ENCODE data around the gene PRAMEF12.
"Not testable (repeated sequence)": the region's sequence is repeated elsewhere in the genome, so short reads cannot be mapped to it uniquely, and the experiment has no call there.

PRAMEF12 gene

DNA sequence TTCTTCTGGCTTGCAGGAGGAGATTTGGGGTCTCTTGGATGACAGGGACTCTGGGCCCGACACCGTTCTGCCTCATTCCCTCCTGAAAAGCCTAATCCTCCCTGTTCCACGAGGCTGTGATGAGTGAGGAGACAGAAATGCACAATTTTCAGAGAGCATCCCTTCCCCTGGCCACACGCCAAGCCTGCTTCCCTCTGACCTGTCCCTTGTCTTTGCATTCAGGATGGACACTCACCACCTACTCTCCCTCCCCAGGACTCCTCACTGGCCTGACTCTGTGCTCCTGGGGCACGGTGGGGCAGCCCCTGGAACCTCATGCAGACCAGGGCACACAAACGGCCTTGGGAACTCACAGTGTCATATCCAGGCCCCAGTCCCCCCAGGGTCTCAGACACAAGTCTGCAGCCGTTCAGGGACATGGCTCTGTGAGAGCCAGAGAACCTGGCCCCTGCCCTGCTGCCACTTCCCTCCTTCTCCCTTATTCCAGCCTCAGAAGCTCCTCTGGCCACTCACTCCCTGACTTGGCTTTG lies 3.5 kb upstream of the PRAMEF12 start:
- in situ Hi-C loops (cut with MboI; ENCODE audit: low sequenced_read_pairs), result no loop called here

DNA sequence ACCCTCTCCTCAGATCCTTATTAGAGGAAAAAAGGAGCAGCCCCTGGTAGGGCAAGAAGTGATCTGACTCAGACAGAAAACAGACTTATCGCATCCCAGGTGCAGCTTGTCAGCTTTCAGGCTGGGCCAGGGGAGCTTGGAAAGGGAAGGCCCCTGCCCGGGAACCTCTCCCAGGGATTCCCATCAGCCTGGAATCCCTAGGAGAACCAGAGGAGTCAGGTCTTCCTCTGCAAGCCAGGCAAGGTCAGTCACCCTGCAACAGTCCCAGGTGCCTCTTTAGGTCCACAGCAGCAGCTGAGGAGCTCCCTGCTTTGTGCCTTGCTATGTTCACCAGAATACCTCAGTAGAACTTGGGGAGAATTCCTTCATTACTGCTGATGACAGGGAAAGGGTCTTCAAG lies 2.9 kb upstream of the PRAMEF12 start:
- in situ Hi-C loops (cut with MboI; ENCODE audit: low sequenced_read_pairs), result no loop called here

DNA sequence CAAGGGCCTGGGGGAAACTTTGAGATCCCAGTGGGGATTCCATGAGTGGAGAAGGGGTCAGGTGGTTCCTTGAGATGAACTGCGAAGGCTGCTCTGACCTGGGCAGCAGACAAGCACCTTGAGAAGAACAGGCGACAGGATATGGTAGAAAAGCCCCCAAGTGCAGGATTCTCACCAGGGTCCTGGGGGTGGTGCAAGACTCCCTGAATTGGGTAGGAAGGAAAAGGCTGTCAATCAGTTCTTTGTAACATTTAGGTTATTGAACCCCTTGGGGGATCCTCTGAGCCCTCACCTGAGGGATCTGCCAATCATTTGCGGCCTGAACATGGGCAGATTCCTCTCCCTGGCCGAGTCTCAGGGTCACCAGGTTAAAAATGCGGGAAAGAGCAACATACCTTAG lies 2.4 kb upstream of the PRAMEF12 start:
- in situ Hi-C loops (cut with MboI; ENCODE audit: low sequenced_read_pairs), result no loop called here

DNA sequence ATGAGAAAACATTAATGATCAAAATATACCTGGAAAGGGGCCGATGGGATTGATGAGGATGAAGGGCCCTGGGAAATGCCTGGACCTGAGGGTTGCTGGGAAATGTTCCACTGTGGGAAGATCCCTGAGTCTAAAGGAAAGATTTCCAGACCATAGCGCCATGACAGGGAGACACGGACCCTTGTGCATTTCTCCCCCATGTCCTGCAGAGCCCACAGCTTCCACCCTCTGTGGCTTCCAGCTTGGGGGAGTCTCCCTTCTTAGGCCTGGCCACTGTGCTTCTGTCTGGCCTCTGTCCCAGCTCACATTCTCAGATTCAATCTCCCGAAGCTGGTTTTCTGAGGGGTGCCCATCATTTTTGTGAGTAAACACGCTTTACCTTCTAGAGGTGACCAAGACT lies 1.0 kb upstream of the PRAMEF12 start:
- in situ Hi-C loops (cut with MboI; ENCODE audit: low sequenced_read_pairs), result no loop called here

DNA sequence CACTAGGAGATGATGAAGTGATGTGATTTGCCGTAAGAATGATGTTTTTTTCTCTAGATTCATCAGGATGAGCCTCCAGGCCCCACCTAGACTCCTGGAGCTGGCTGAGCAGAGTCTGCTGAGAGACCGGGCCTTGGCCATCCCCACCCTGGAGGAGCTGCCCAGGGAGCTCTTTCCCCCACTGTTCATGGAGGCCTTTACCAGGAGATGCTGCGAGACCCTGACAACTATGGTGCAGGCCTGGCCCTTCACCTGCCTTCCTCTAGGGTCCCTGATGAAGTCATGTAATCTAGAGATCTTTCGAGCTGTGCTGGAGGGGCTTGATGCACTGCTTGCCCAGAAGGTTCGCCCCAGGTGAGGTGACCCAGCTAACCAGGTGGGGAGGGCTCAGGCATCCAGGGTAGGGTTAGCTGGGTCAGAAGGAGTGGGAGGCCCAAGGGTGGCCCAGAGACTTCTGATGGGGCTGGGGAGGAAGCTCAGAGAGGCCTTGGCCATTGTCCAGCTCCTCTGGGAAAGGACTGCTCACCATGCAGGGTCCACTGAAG lies 1.3 kb downstream of the PRAMEF12 start:
- in situ Hi-C loops (cut with MboI; ENCODE audit: low sequenced_read_pairs), result no loop called here

DNA sequence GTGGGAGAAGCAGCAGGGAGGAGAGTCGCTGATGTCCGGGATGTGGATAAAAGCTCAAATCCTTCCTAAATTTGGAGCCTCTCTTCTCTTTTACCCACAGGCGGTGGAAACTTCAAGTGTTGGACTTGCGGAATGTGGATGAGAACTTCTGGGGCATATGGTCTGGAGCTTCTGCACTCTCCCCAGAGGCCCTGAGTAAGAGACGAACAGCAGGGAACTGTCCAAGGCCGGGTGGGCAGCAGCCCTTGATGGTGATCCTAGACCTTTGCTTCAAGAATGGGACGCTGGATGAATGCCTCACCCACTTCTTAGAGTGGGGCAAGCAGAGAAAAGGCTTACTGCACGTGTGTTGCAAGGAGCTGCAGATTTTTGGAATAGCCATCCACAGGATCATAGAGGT lies 1.9 kb downstream of the PRAMEF12 start:
- in situ Hi-C loops (cut with MboI; ENCODE audit: low sequenced_read_pairs), result no loop called here

DNA sequence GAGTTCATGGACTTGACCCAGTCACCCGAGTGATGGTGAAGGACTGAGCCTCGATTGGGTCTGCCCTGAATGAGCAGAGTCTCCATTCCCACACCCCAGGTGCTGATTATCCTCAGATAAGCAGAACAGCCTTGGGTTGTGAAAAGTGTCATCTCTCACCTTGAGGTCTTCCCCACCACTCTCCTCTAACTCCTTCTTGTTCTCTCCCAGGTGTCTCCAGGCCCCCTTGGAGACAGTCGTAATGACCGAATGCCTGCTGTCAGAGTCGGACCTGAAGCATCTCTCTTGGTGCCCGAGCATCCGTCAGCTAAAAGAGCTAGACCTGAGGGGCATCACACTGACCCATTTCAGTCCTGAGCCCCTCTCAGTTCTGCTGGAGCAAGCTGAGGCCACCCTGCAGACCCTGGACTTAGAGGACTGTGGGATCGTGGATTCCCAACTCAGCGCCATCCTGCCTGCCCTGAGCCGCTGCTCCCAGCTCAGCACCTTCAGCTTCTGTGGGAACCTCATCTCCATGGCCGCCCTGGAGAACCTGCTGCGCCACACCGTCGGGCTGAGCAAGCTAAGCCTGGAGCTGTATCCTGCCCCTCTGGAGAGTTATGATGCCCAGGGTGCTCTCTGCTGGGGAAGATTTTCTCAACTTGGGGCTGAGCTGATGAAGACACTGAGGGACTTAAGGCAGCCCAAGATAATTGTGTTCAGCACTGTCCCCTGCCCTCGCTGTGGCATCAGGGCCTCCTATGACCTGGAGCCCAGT lies 3.4 kb downstream of the PRAMEF12 start:
- in situ Hi-C loops (cut with MboI; ENCODE audit: low sequenced_read_pairs), result no loop called here

DNA sequence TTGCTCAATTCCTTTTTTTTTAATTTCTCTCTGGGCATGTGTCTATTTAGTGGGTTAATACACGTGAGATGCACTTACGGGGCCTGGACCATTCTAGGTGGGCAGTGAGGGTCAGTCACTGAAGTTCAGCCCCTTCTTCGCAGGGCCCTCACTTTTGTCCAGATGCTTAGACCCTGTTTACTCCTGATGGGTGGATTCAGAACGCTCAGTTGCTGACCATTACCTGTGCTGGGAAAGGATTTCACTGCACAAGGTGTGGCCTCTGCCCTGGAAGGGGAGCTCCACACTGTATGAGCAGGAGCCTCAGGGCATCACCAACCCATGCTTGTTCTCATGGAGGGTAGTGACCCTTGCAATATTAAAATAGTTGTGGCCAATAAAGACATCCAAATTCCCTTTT lies 4.5 kb downstream of the PRAMEF12 start:
- in situ Hi-C loops (cut with MboI; ENCODE audit: low sequenced_read_pairs), result no loop called here

DNA sequence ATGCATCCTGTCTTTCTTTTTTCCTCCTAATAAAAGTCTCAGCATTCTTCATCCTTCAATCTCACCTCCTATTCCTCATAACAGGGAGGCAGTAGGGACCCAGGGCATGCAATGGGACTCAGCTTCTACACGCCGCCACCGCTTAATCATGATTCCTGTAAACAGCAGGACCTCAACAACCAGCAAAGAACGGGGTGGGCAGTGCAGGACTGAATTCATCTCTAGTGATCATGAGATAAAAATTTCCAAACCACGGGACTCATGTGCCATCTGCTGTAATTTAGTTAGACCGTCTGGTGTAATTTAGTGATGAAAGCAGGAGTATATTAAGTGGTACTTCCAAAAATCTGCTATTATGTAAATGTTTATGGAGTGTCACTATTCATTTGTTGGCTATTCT lies 5.4 kb downstream of the PRAMEF12 start:
- in situ Hi-C loops (cut with MboI; ENCODE audit: low sequenced_read_pairs), result no loop called here

DNA sequence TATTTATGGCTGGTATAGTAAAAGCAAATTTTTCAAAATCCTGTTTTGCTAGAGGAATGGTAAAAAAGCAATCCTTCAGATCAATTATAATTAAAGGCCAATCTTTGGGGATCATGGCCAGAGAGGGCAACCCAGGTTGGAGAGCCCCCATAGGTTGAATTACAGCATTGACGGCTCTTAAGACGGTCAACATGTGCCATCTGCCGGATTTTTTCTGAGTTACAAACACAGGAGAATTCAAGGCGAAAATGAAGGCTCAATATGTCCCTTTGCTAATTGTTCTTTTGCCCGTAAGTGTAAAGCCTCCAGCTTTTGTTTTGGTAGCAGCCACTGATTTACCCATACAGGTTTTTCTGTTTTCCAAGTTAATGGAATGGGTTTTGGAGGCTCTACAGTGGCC lies 8.0 kb downstream of the PRAMEF12 start:
- in situ Hi-C loops (cut with MboI; ENCODE audit: low sequenced_read_pairs), result not testable (repeated sequence)

DNA sequence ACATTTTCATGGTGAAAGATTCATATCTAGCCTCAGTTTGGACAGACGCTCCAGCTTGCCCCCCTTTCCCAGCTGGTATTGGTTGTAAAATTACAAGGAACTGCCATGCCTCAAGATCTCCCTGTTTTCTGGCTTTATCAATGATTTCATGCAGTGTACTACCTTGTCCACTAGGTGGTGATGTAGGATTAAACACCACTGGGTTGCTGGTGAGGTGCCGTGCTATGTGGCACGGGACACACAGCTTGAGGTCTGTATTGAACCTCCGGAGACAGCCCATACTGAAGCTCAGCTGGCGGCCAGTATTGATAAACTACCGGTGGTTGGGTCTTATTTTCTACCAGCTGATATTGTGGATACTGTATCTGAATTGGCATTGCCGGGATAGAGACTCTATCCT lies 10.2 kb downstream of the PRAMEF12 start:
- in situ Hi-C loops (cut with MboI; ENCODE audit: low sequenced_read_pairs), result not testable (repeated sequence)

DNA sequence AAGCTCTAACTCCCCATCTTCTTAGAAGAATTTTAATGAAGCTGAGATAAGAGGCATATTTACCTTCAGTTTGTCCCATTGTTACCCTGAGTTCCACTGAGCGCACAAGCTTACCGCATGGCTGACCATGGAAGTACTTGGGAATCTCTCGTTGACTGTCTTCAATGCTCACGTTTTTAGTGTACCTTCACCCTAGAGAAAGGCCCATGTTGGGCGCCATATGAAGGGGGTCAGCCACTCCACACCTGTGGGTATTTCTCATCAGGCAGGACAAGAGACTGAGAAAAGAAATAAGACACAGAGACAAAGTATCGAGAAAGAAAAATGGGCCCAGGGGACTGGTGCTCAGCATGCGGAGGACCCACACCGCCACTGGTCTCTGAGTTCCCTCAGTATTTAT lies 11.2 kb downstream of the PRAMEF12 start:
- in situ Hi-C loops (cut with MboI; ENCODE audit: low sequenced_read_pairs), result not testable (repeated sequence)

DNA sequence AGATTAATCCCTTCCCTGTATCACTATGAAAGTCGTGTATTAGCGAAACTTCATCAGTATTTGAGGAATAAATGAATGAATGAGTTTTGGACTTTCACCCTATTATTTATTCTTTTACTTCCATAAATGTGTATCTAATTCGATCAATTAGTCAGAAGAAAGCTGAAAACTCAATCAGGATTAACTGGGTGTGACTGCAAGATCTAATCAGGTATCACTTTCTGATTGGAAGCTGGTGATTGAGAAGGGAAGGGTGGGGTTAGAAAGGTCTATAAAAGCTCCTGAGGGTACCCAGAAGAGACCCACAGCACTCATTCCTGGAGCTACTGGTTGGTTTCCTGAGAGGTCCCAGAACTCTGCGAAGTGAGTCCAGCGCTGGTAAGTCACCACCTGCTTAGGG lies 17.6 kb downstream of the PRAMEF12 start, which contains the start of gene PRAMEF1:
TSS of gene PRAMEF1 (plus strand) at position 301 of the 400 bp plus-strand sequence. CDS start 1,831 bp downstream, outside the sequence.
- in situ Hi-C loops (cut with MboI; ENCODE audit: low sequenced_read_pairs), result not testable (repeated sequence)

DNA sequence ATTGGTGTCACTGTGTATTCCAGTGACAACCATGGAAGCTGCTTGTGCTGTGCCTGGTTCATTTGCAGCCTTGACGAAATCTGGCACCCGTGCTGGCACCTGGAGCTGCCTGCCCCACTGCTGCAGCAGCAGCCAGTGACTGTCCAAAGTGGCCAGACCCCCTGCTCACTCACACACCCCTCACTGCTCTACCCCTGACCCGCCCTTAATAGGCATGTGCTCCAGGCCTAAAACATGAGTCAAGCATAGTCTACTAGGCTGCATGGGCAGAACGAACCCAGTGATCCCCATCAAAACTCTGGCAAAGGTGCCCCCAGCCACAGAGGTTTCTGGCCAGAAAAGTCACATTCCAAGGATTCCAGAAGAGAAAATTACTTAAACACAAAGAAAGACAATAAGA lies 25.4 kb downstream of the PRAMEF12 start:
- in situ Hi-C loops (cut with MboI; ENCODE audit: low sequenced_read_pairs), result no loop called here

DNA sequence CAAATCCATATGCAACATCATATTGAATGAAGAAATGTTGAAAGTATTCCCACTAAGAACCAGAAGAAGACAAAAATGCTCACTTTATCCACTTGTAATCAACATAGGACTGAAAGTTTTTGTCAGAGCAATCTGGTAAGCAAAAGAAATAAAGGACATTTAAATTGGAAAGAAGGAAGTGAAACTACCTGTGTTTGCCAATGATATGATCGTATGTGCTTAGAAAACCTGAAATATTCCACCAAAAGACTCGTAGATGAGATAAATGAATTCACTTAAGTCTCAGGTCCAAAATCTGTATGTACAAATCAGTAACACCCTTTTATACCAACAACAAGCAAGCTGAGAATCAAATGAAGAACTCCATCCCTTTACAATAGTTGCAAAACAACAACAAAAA lies 26.2 kb downstream of the PRAMEF12 start:
- in situ Hi-C loops (cut with MboI; ENCODE audit: low sequenced_read_pairs), result no loop called here

DNA sequence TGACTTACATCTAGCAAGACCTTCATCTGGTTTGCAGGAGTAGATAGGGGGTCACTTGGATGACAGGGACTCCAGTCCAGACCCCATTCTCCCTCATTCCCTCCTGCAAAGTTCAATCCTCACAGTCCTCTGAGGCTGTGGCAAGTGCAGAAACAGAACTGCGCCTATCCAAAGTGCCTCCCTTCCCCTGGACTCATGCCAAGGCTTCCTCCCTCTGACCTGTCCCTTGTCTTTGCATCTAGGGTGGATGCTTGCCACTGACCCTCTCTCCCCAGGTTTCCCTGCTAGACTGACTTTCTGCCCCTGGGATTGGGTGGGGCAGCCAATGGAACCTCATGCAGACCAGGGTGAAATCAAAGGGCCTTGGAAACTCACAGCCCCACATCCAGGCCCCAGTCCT lies 36.4 kb downstream of the PRAMEF12 start:
- in situ Hi-C loops (cut with MboI; ENCODE audit: low sequenced_read_pairs), result no loop called here

DNA sequence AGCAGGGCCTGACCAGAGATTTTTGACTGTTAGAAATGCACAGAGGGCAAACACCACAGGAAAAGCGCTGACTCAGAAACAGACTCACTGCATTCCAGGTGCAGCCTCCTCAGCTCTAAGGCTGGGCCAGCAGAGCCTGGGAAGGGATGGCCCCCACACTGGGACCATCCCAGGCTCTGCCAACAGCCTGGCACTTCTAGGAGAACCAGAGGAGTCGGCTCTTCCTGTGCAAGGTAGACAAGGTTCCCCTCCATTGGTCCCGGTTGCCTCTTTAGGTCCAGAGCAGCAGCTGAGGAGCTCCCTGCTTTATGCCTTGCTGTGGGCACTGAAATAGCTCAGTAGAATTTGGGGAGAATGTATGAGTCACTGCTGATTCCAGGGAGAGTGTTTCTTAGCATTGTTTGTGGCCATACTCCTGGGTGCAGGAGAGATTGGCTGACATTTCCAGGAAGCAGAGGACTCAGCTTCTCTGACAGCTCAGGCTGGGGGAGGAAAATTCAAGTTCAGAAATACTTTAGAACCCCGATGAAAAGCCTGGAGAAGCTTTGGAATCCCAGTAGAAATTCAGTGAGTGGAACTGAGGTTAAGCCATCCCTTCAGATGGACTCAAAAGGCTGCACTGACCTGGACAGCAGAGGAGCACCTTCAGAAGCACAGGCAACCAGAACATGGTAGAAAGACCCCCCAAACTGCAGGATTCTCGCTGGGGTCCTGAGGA lies 37.3 kb downstream of the PRAMEF12 start:
- in situ Hi-C loops (cut with MboI; ENCODE audit: low sequenced_read_pairs), result no loop called here

DNA sequence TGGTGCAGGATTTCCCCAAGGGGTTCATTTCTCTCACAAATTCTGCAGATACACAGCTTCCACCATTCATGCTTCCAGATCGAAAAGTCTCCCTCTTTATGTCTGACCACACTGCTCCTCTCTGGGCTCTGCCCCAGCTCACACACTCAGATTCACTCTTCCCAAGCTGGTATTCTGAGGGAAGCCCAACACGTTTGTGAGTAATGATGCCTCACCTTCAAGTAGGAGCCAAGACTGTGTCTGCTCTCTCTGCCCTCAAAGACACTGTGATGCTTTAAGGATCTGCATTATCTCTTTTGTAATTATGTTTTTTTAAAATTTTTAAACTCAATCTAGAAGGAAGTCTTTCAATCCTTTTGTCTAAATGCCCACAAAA lies 37.9 kb downstream of the PRAMEF12 start:
- in situ Hi-C loops (cut with MboI; ENCODE audit: low sequenced_read_pairs), result no loop called here

DNA sequence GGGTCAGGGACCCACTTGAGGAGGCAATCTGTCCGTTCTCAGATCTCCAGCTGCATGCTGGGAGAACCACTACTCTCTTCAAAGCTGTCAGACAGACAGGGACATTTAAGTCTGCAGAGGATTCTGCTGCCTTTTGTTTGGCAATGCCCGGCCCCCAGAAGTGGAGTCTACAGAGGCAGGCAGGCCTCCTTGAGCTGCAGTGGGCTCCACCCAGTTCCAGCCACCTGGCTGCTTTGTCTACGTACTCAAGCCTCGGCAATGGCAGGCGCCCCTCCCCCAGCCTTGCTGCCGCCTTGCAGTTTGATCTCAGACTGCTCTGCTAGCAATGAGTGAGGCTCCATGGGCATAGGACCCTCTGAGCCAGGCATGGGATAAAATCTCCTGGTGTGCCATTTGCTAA lies 45.5 kb downstream of the PRAMEF12 start:
- in situ Hi-C loops (cut with MboI; ENCODE audit: low sequenced_read_pairs), result not testable (repeated sequence)
